LNCaP clone FGC (cell line): ENCODE data around the gene ANO4.

Experiments used
- DNase-seq: peaks from one replicate; pipeline ENCODE4 v3.0.0-alpha.2; 2011; ENCODE audit warnings: low read depth
- H3K4me3 ChIP-seq: 2 replicates; pipeline ENCODE4 v1.5.1; 2011; ENCODE audit warnings: mild to moderate bottlenecking, low read depth, low read length, control low read depth
- CTCF ChIP-seq: IDR thresholded peaks from 2 replicates; pipeline ENCODE4 v1.5.1; 2012; ENCODE audit warnings: mild to moderate bottlenecking; ENCODE audit not compliant: control insufficient read depth, insufficient read depth; ENCODE audit errors: extremely low read depth

ANO4 gene

GRCh38 chr12:100794441-100795173, at the start of gene ANO4:
Gene ANO4 (plus strand): TSS chr12:100794776. CDS start chr12:100901786, 107,010 bp downstream.
- no peak for TF ChIP-seq CTCF
- H3K4me3 ChIP-seq, result no peak within 1 kb of the TSS
- no peak for DNase-seq

GRCh38 chr12:100745378-100746071, 49.1 kb upstream of the ANO4 start:
- TF ChIP-seq CTCF, result no peak

GRCh38 chr12:100752841-100753240, 41.7 kb upstream of the ANO4 start:
- no peak overlapping the region for H3K4me3 ChIP-seq
- TF ChIP-seq CTCF, result no peak
- no peak for DNase-seq

More at GRCh38 chr12:100745378-100746071, 49.1 kb upstream of the ANO4 start:
- no peak overlapping the region for H3K4me3 ChIP-seq
- DNase-seq, result no peak

- H3K4me3 ChIP-seq, result no peak overlapping the region
- DNase-seq, result no peak
- TF ChIP-seq CTCF, result no peak
Measured at GRCh38 chr12:100753837-100754236, 40.7 kb upstream of the ANO4 start.

GRCh38 chr12:100755186-100755585, 39.4 kb upstream of the ANO4 start:
- no peak for TF ChIP-seq CTCF
- H3K4me3 ChIP-seq, result no peak overlapping the region
- DNase-seq, result no peak

- no peak overlapping the region for H3K4me3 ChIP-seq
- DNase-seq, result no peak
- TF ChIP-seq CTCF, result no peak
Measured at GRCh38 chr12:100758083-100758482, 36.5 kb upstream of the ANO4 start.

GRCh38 chr12:100767371-100767770, 27.2 kb upstream of the ANO4 start:
- no peak overlapping the region for H3K4me3 ChIP-seq
- no peak for TF ChIP-seq CTCF
- no peak for DNase-seq
